ENCODE results near the gene PPP2R2D.

Gene PPP2R2D

DNA sequence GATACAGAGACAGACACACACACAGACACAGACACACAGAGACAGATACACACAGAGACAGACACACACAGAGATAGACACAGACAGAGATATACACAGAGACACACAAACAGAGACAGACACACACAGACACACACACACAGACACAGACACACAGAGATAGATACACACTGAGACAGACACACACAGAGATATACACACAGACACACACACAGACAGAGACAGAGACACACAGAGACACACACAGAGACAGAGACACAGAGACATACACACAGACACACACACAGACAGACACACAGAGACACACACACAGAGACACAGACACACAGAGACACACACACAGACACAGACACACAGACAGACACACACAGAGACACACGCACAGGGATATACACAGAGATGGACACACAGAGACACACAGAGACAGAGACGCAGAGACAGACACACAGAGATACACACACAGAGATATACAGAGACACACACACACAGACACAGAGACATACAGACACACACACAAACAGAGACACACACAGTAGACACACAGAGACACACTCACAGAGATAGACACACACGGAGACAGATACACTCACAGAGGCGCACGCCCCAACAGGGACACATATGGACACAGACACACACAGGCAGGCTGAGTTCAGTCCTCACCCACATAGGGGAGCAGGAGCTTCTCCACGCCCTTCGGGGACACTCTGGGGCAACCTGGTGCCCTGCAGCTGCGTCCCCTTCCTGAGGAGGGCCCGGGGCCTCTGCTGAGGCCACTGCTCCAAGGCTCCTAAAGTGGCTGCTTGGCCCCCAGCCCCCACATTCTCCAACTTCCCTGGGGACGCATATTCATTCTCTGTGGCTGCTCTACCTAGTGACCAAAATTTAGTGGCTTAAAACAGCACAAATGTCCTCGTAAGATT, 10.3 kb upstream of the PPP2R2D start:
- no peak for DNase-seq

DNA sequence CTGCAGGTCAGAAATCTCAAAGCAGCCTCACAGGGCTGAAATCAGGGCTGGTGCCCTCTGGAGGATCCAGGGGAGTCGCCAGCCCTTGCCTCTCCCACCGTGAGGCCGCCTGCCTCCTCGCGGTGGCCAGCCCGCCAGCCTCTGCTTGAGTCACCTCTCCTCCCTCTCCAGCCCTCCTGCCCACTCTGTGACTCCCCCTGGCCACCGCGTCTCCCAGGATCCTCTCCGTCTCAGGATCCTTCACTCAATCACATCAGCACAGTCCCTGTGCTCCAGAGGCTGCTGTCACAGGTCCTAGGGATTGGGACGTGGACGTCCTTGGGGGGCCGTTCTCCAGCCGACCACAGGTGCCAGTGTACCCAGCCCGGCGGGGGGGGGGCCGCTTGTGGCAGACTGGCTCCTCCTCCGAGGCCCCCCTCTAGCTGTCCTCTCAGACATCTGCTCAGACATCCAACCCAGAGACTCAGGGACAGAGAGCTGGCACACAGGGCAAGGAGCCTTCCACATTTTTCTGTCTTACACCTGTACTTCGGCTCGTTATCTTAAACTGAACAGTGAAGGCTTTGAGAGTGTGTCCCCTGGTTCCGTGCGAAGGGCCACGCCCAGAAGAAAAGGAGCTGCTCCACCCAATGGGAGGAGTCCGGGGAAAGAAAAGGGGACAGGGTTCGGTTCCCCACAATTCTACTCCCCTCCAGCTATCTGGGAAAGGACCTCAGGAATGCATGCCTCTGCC, 9.4 kb upstream of the PPP2R2D start:
- no peak for DNase-seq

DNA sequence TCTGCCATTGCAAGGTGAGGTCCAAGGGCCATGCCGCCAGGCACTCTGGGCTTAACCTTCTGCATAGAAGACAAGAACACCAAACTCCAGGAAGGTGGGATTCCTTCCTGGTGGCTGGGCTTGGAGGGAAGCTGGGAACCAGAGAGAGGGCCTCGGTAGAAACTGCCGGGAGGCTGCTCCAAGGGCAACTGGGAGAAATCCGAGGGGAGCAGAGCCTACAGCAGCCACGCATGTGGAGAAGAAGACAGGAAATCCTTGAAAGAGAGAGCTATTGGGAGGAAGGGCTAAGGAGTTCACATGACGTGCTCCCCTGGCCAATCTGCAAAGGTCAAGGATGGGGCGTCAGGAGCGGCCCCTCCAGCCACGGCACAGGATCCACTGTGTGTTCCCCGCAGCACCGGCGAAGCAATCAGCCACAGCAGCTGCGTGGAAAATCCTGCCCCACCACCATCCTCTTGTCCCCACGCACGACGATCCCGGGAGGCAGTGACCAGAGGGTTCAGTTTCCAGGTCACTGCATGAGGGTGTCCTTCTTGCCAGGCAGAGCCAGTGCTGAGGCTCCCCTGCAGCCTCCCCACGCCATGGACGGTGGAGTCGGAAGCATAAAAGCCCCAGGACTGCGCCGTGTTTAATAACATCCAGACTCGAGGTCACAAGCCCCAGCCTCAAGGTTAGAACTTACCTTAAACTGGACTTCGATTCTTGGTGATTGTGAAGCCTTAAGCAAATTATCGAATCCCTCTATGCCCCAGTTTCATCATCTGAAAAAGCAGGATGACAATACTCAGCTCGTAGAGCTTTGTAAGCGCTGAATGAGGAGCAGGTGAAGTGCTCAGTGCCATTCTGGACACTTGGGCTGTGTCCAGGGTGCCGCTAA, 8.6 kb upstream of the PPP2R2D start:
- no peak for DNase-seq

DNA sequence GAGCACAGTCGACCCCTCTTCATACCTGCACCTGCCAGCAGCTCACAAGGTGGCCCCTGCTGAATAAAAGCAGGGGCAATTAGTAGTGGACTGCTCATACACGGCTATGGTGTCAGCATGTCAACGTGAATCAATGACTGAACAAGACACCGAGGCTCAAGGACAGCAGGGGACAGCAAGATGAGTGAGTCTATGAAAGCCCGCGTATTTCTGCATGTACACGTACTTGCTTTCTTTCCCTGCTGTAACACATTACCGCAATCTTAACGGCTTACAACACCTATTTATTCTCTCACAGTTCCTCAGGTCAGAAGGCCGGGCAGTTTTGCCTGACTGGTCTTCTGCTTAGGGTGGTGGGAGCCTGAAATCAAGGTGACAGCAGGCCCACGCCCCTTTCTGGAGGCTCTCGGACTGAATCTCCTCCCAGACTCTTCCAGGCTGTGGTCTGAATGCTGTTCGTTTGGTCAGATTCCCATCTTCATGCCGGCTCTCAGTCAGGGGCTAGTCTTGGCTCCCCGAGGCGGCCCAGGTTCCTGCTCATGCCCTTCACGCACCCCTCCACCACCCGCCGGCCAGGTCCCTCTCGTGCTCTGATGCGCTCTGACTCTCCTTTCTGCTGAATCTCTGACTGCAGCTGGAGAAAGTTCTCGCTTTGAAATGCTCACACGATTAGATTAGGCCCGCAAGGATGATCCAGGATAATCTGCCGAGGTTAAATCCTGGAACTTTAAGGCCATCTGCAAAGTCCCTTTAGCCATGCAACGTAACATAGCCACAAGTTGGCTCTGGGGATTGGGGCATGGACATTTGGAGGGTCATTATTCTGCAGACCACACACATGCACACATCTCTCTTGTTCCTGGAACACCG, 7.8 kb upstream of the PPP2R2D start:
- no peak for DNase-seq

DNA sequence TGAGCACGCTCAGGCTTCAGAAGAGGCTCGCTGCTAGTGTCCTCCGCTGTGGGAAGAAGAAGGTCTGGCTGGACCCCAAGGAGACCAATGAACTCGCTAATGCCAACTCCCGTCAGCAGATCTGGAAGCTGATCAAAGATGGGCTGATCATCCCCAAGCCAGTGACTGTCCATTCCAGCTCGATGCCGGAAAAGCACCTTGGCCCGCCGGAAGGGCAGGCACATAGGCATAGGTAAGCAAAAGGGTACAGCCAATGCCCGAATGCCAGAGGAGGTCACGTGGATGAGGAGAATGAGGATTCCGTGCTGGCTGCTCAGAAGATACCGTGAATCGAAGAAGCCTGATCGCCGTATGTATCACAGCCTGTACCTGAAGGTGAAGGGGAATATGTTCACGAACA, 5.7 kb upstream of the PPP2R2D start:
- no peak for DNase-seq

DNA sequence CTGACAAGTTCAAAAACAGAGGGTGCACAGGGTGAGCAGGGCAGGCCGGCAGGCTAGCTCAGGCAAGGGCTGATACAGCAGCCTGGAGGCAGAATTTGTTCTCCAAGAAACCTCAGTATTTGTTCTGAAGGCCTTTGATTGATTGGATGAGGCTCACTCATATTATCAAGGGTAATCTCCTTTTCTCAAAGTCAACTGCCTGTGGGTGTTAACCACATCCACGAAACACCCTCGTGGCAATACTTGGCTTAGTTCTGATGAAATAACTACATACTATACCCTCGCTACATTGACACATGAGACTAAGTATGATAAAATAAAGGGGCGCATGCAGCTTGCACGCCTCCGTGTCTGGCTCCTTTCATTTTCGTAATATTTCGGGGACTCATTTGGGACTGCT, 4.4 kb upstream of the PPP2R2D start:
- no peak for DNase-seq

DNA sequence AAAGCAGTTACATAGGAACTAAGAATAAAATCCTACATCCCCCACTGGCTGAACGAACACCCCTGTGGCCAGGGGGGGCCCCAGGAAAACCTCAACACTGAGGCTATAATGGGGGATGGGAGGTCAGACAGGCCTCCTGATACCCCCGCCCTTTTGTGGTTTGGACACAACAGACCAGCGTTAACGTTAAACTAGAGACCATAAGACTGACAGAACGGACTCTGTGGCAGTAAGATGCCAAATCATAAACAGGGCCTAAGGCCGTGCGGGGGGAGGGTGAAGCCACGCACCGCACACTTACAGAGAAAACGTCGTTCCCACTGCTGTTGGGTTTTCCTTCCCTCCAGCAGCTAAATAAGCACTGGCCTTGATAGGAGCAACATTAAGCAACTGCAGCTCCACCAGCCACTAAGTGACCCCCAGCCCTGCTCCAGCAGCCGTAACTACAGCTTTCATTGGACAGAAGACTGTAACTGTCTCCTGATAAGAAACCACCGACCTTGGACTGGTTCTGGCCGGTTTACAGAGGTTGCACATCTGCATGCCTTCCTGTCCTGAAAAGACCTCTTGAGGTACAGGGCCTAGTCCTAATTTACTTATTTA, 3.4 kb upstream of the PPP2R2D start:
- no peak for DNase-seq

DNA sequence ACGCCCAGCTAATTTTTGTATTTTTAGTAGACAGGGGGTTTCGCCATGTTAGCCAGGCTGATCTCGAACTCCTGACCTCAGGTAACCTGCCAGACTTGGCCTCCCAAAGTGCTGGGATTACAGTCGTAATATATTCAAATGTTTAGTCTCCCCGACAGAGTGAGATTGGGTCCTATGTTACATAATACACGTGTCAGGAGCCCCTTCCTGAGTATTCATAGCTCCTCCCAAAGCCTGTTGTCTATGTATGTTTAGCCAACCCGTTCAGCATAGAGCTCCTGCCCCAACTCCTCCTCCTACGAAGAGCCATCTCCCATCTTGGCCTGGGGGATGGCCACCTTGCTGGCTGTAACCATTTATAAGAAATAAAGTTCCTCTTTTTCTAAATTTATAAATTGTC, 2.7 kb upstream of the PPP2R2D start:
- no peak for DNase-seq

DNA sequence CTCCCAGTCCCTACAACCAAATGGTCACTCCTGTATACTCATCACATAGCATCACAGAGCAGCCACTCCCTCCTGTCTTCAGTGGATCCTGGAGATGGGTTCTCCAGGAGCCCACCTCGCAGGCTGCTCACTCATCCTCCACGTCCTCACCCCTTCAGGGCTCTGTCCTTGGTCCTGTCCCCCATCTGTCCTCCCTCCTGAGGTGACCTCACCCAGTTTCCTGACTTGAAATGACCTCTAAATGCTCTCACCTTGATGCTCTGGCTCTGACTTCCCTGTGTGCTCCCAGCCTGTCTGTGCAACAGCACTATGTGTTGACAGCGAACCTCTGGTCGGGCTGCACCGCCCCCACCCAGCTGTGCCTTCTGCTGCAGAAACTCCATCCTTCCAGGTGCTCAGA, 2.1 kb upstream of the PPP2R2D start:
- DNase-seq, result no peak

DNA sequence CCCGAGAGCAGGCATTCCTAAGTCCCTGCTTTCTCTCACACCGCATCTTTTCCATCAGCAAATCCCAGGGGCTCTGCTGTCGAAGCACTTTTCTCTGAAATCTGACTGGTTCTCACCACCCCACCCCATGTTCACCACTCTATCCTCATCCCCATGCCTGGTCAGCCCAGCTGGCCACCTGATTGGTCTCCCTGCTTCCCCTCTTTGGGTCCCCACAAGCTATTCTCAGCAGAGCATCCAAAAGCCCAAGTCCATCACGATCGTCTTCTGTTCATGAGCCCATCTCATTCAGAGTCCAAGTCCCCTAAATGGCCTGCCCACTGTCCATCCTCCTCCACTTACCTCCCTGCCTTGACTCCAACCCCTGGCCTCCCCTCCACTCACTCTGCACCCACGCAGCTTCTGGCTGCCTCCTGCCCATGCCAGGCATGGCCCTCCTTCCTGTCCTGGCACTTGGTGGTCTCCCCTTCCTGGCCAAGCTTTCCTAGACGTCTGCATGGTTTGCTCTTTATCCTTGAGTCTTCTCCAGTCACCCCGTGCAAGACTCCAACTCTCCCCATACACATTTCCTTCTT, 1.6 kb upstream of the PPP2R2D start:
- DNase-seq, result no peak

DNA sequence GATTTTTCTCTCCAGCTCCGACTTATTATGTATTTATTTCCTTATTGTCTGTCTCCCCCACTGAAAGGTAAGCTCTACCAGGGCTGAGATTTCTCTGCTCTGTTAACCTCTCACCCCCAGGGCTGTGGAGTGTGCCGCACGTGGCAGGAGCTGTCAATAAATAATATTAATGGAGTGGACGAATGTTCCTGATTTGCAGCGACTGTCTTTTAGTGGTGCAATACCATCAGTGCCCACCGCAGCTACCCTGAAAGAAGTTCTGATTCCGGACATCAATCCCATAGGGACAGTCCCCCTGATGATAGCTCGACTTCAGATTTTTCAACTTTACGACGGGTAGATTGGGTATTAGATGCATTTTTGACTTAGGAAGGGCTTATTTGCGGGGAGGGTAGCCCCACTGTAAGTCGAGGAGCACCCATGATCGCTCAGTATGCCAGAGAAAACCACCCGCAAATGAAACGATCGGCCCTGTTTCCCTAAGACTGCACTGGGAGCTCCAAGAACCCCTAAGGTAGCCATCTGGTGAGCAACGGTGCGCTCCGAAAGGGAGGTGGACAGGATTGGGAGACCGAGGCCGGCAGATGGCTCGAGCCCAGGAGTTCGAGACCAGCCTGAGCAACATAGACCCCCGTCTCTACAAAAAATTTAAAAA, 986 bp upstream of the PPP2R2D start:
- DNase-seq, result no peak

DNA sequence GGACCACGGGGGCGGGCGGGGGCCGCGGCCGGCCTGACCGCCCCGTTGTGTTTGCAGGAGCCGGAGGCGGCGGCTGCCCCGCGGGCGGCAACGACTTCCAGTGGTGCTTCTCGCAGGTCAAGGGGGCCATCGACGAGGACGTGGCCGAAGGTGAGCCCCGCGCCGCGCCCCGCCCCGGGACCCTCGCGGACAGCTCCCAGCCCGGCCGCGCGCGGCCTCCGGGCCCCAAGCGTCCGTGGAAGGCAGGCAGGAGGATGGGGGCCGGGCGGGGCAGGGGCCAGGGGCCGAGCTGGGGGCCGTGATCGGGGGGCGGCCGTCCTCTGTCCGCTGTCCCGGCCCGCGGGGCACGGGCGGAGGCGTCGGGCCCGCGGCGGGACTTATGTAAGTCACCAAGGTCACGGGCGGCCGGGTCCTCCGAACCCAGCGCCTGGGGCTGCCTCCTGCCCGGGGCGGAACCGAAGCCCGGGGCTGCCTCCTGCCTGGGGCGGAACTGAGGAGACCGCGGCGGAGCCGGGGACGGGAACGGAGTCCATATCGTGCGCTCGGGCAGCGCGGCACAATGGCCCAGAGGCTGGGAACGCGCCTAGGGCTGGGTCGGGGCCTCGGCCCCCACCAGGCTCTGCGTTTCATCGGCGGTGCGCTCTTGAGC, 497 bp downstream of the PPP2R2D start:
- no peak for DNase-seq

DNA sequence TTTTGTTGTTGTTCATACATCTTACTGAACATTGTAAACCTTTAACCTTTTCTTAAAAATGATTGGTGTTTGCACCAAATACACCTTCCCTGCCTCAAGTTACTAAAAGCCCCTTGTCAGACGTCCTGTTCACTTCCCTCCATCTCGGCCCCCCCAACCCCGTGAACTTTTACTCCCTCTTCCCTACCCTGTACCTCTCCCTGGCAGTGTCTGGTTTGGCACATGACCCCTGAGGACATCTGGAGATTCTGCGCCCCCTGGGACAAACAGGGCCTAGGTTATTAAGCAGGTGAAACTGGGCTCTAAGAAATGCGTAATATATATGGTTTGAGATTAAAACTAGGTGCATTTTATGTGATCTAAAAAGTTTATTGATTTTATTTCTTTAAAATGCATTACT, 1.4 kb downstream of the PPP2R2D start:
- no peak for DNase-seq

DNA sequence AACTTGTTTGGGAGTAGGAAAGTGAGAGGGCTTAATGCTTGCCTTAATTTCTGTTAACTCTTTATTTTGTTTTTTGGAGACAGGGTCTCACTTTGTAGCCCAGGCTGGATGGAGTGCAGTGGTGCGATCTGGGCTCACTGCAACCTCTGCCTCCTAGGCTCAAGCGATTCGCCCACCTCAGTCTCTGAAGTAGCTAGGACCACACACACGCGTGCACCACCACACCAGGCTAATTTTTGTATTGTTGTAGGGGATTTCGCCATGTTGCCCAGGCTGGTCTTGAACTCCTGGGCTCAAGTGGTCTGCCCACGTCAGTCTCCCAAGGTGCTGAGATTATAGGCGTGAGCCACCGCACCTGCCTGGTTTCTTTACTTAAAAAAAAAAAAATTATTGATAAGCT, 1.9 kb downstream of the PPP2R2D start:
- DNase-seq, result no peak

DNA sequence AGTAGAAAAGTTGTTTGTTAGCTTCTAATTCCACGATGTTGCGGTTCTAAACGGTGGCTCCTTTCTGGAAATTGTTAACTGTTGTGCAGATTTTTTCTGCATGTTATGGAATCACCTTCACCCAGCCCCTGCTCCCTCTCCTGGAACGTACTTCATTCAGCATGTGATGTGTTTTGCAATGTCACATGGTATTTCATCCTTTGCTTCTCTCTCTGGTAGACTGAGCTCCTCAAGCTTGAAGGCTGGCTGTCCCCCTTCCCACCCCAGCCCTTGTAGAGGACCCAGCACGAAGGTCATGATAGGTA, 4.4 kb downstream of the PPP2R2D start:
- DNase-seq, result no peak

DNA sequence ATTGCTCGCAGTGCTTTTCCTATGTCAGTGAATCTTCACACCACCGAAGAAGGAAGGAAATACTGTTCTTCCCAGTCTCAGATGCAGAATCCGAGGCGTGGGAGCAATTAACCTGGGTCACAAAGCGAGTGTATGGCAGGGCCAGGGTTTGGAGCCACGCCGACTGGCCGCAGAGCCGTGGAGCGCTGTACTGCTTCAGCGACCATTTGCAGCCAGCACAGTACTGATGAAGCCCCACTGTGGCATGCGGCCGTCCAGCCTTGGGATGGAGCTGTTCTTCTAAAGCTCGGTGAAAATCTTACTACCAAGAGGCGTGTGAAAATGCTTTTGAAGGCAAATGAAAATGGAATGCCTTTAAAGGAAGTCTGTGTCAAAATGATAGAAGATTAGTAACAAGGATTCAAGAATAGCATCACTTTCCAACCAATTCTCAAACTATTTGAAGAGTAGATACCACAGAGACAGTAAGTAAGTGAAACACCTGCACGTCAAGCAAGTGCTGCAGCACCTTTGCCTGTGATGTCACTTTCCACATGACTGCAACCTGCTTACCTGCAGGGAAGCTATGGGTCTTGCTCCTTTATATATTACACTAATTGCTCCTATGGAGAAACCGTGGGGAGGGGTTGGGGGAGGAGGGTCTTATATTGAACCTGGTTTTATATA, 4.9 kb downstream of the PPP2R2D start:
- DNase-seq, result no peak

DNA sequence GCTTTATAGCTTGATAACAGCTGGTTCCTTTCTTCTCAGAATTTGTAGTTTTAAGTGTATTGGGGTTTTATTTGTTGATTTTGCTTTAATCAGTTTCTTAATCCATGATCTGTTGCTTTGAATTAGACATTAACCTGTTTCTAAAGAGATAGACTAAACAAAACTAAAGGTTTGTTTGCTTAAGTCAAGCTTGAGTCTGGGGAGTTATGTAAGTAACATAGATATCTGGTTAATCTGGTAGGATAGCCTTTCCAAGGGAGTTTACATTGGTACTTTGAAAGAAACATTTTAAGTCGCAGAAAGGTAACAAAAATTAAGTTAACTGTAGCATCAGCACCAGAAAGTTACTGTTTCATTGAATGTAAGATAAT, 5.4 kb downstream of the PPP2R2D start:
- DNase-seq, result no peak

DNA sequence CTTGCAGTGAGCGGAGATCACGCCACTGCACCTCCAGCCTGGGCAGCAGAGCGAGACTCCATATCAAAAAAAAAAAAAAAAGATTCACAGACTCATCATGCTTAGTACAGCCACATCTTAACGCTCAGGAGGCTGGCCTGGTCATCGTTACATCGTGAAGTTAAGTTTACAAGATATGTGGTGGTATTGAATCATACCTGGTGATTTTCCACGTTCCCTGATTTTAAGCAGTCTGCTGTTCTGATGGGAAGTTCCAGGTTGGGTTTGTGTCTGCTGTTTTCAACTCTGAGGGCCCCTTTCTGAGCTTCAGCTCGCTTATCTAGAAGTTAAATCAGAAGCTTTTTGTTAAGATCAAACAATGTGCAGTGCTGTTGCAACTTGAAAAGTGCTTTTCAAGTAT, 6.9 kb downstream of the PPP2R2D start:
- DNase-seq, result no peak

DNA sequence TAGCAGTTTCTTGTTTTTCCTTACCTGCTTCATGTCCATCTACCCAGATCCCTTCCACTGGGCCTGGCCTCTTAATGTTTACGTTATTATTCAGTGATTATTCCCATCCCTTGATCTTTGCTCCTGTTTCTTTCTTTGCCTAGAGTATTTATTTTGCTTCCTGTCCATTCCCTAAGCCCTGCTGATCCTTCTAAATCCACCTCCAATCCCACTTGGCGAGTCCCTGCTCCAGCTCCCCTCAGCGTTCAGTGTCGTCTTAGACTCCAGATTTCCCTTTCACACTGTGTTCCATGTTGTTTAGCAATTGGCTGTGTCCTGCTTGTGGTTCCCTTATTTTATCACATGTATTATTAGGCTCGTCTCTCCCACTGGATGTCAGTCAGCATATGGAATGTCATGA, 7.3 kb downstream of the PPP2R2D start:
- DNase-seq, result no peak
